Right lobe of liver (tissue), 6 donors: Measurements from ENCODE around the gene ELANE. TPM values are rescaled to one million over a fixed set of nuclear protein-coding genes. Genes with fewer than 3 reads are reported as not detected.

Source experiments
- ATAC-seq, 4 donors: fragments of 200-7000 bp; cut with Tn5 transposase; one replicate each; pipeline ENCODE4 v1.9.1; 2020; ENCODE audit warnings: mild to moderate bottlenecking in 4 of 4, moderate library complexity in 4 of 4
- DNase-seq, 3 donors: peaks; one replicate each; pipeline ENCODE4 v3.0.0-alpha.2; 2020
- H3K27ac ChIP-seq, 3 donors: fragments of 200-600 bp; one replicate each; pipeline ENCODE4 v1.8.0; 2022
- H3K27me3 ChIP-seq, 2 donors: fragments of 200-600 bp; one replicate each; pipeline ENCODE4 v1.8.0; 2022
- H3K36me3 ChIP-seq, 4 donors: fragments of 200-600 bp; sonication (generic) in 1 of 4; one replicate each; pipeline versions ENCODE4 v1.5.1 to v1.8.0; 2017 to 2022; ENCODE audit warnings: control low read depth in 1 of 4
- H3K4me1 ChIP-seq, 4 donors: fragments of 200-600 bp; sonication (generic) in 1 of 4; one replicate each; pipeline versions ENCODE4 v1.5.1 to v1.8.0; 2017 to 2022; ENCODE audit warnings: control low read depth in 1 of 4
- H3K4me3 ChIP-seq, 3 donors: fragments of 200-600 bp; one replicate each; pipeline ENCODE4 v1.8.0; 2022
- H3K9me3 ChIP-seq, 4 donors: fragments of 200-600 bp; sonication (generic) in 1 of 4; one replicate each; pipeline versions ENCODE4 v1.5.1 to v1.8.0; 2017 to 2022; ENCODE audit warnings: control low read depth in 1 of 4
- CTCF ChIP-seq, 4 donors: fragments of 200-600 bp in 3 of 4; fragments of 450-650 bp in 1 of 4; IDR thresholded peaks; one replicate each; pipeline versions ENCODE4 v1.5.1 to v1.8.0; 2016 to 2022; ENCODE audit warnings: antibody characterized with exemption in 4 of 4, mild to moderate bottlenecking in 2 of 4
- POLR2A ChIP-seq: fragments of 450-650 bp; IDR thresholded peaks from one replicate; pipeline ENCODE4 v1.6.1; 2017; ENCODE audit warnings: antibody characterized with exemption, mild to moderate bottlenecking
- WGBS: methylation state at CpG from one replicate; pipeline ENCODE4 v1.1.6; 2018; ENCODE audit warnings: low coverage, low lambda C conversion rate; ENCODE audit not compliant: insufficient coverage; ENCODE audit errors: missing lambda C conversion rate; 5-methylcytosine and 5-hydroxymethylcytosine counted together
- intact Hi-C, 2 donors: fragments of 100-400 bp; cut with DNase I; formaldehyde crosslinking; loops; one replicate each; pipeline versions ENCODE4 v1.11.2 to v1.14.1; 2022
- total RNA-seq, 6 experiments: library from RNA; depleted of rRNA in 2 of 6; stranded (reverse); fragments of >200 nt in 2 of 6; fragmentation: NEBNext Ultra II Directional in 3 of 6; extraction: Animal tissue kit (Norgen Biotek cat#: 25700) in 3 of 6; gene quantifications; one replicate each; pipeline versions ENCODE4 v1.1.0 to v1.2.4, GENCODE V29; 2016 to 2023
- donor health status: DM: no; HTN: yes; CAD: no.
- donor health status: DM: no; HTN: no; CAD: no.
- donor health status: DM: no; HTN: no; CAD: no.
- donor health status: DM: no; HTN: yes; CAD: no.
- donor health status: DM: no; HTN: yes; CAD: no.

ELANE gene
- total RNA-seq, 6 experiments from 2014 or later: 0.59 to 4.2 (median 3.3) TPM; not detected in 3

- WGBS: 90% methylated on average over 12 of the region's 20 CpGs
- no peak for ATAC-seq
- DNase-seq: no peak
- Histone ChIP-seq H3K27me3 (no peaks in the 10 kb centered on the region), H3K27ac (no peak overlapping the region), H3K4me3 (no peak overlapping the region), H3K9me3 (no peaks in the 10 kb centered on the region), H3K4me1 (no peaks in the 10 kb centered on the region), H3K36me3 (peaks cover 24 to 58% (median 38%) of the 10 kb centered on the region in 4 donors)
- TF ChIP-seq CTCF (IDR thresholded peaks at IDR 0.05) (no peak), POLR2A (no peak)
- intact Hi-C loops: no loop called here
These were observed 40.5 kb upstream of the ELANE start for GRCh38 chr19:811506-812048.

GRCh38 chr19:812049-812746 is 39.9 kb upstream of the ELANE start:
- intact Hi-C loops: no loop called here
- H3K36me3 ChIP-seq: peaks cover 24 to 51% (median 32%) of the 10 kb centered on the region in 4 donors

GRCh38 chr19:812747-813218 is 39.3 kb upstream of the ELANE start:
- Histone ChIP-seq H3K27me3 (no peaks in the 10 kb centered on the region), H3K27ac (no peak overlapping the region), H3K4me1 (no peaks in the 10 kb centered on the region), H3K36me3 (peaks cover 18 to 46% (median 29%) of the 10 kb centered on the region in 4 donors), H3K4me3 (no peak overlapping the region), H3K9me3 (no peaks in the 10 kb centered on the region)
- DNase-seq: no peak
- 92% methylated on average over 23 of the region's 72 CpGs for WGBS
- intact Hi-C loops: no loop called here
- ATAC-seq: no peak
- TF ChIP-seq POLR2A (no peak), CTCF (IDR thresholded peaks at IDR 0.05) (no peak)

More at GRCh38 chr19:812049-812746, 39.9 kb upstream of the ELANE start:
- no peaks in the 10 kb centered on the region for H3K4me1 ChIP-seq
- WGBS: 88% methylated on average over 11 of the region's 80 CpGs
- no peak for ATAC-seq
- H3K27ac ChIP-seq: no peak overlapping the region
- H3K4me3 ChIP-seq: no peak overlapping the region
- no peaks in the 10 kb centered on the region for H3K27me3 ChIP-seq
- no peak for DNase-seq
- H3K9me3 ChIP-seq: no peaks in the 10 kb centered on the region
- TF ChIP-seq POLR2A: no peak
- TF ChIP-seq CTCF (IDR thresholded peaks at IDR 0.05): no peak

- Histone ChIP-seq H3K4me3 (no peak overlapping the region), H3K36me3 (peaks cover 13 to 39% (median 24%) of the 10 kb centered on the region in 4 donors), H3K27ac (no peak overlapping the region), H3K4me1 (no peaks in the 10 kb centered on the region), H3K27me3 (no peaks in the 10 kb centered on the region), H3K9me3 (no peaks in the 10 kb centered on the region)
- TF ChIP-seq CTCF (IDR thresholded peaks at IDR 0.05) (no peak), POLR2A (no peak)
- intact Hi-C loops: no loop called here
- 90% methylated on average over 12 of the region's 87 CpGs for WGBS
- DNase-seq (no peak), ATAC-seq (peak in 2 of 4 donors; percentile 5 to 20)
These were observed 38.6 kb upstream of the ELANE start for GRCh38 chr19:813219-814151.
